Erythroblast (primary cell): ENCODE measurements around the gene DOCK8.
A peak's percentile ranks its signal among the peaks of the same experiment; 100 is the strongest.

Experiments used
- DNase-seq, 2 experiments: peaks; one replicate each; lab custom pipeline; 2025; lab: John Stamatoyannopoulos, UW
- GATA1 ChIP-seq: IDR thresholded peaks from 2 replicates; pipeline ENCODE4 v1.6.1; 2011; ENCODE audit warnings: low read depth, mild to moderate bottlenecking, control low read depth, low read length, moderate library complexity
- POLR2A ChIP-seq: IDR thresholded peaks from 2 replicates; pipeline ENCODE4 v1.6.1; 2011; ENCODE audit warnings: mild to moderate bottlenecking, low read length

Gene DOCK8

GRCh38 chr9:295576-295975, 80.9 kb downstream of the DOCK8 start:
- TF ChIP-seq POLR2A, result no peak
- DNase-seq, result no peak

- TF ChIP-seq GATA1, result no peak
- no peak for TF ChIP-seq POLR2A
- DNase-seq, result no peak
Measured at GRCh38 chr9:296411-296810, 81.7 kb downstream of the DOCK8 start.

GRCh38 chr9:297104-297972, 82.7 kb downstream of the DOCK8 start:
- TF ChIP-seq GATA1 (no peak), POLR2A (no peak)
- peak; percentile 9 to 67 for DNase-seq

- no peak for TF ChIP-seq GATA1
- no peak for TF ChIP-seq POLR2A
- DNase-seq, result no peak
Measured at GRCh38 chr9:303502-303901, 88.8 kb downstream of the DOCK8 start.

GRCh38 chr9:304106-304505, 89.4 kb downstream of the DOCK8 start:
- TF ChIP-seq POLR2A (no peak), GATA1 (no peak)

GRCh38 chr9:304519-305185, 90.0 kb downstream of the DOCK8 start:
- TF ChIP-seq GATA1 (no peak), POLR2A (no peak)
- DNase-seq, result no peak

More at GRCh38 chr9:304106-304505, 89.4 kb downstream of the DOCK8 start:
- DNase-seq, result no peak

GRCh38 chr9:306907-307306, 92.2 kb downstream of the DOCK8 start:
- no peak for TF ChIP-seq POLR2A
- peak; percentile 75 to 83 for DNase-seq

- TF ChIP-seq POLR2A (no peak), GATA1 (no peak)
- DNase-seq, result no peak
Measured at GRCh38 chr9:311841-312240, 97.2 kb downstream of the DOCK8 start.

GRCh38 chr9:312596-313320, 98.1 kb downstream of the DOCK8 start:
- TF ChIP-seq POLR2A, result no peak
- no peak for TF ChIP-seq GATA1
- peak in 1 of 2 experiments; percentile 37 for DNase-seq

- peak in 1 of 2 experiments; percentile 11 for DNase-seq
- TF ChIP-seq GATA1, result no peak
- TF ChIP-seq POLR2A, result no peak
Measured at GRCh38 chr9:316382-316965, 101.8 kb downstream of the DOCK8 start.

GRCh38 chr9:318646-319045, 104.0 kb downstream of the DOCK8 start:
- TF ChIP-seq POLR2A (no peak), GATA1 (no peak)
- DNase-seq, result no peak

- TF ChIP-seq POLR2A, result no peak
- TF ChIP-seq GATA1, result no peak
- DNase-seq, result no peak
Measured at GRCh38 chr9:324971-325370, 110.3 kb downstream of the DOCK8 start.

- no peak for TF ChIP-seq GATA1
- no peak for TF ChIP-seq POLR2A
- DNase-seq, result no peak
Measured at GRCh38 chr9:326667-327066, 112.0 kb downstream of the DOCK8 start.

GRCh38 chr9:328453-328852, 113.8 kb downstream of the DOCK8 start:
- TF ChIP-seq POLR2A (no peak), GATA1 (no peak)
- DNase-seq, result no peak
